Breast epithelium (tissue), 4 donors: ENCODE data around the gene CPA1. TPM values are rescaled to one million over a fixed set of nuclear protein-coding genes. Genes with fewer than 3 reads are reported as not detected.
A peak's percentile ranks its signal among the peaks of the same experiment; 100 is the strongest.

Source experiments
- DNase-seq, 2 donors: peaks; one replicate each; pipeline ENCODE4 v3.0.0-alpha.2; 2019; ENCODE audit warnings: low spot score in 2 of 2
- H3K27ac ChIP-seq, 2 donors: fragments of 200-600 bp; sonication (generic) in 1 of 2; one replicate each; pipeline ENCODE4 v1.5.1; 2016 to 2019; ENCODE audit warnings: mild to moderate bottlenecking in 1 of 2
- H3K27me3 ChIP-seq, 2 donors: fragments of 200-600 bp; sonication (generic) in 1 of 2; one replicate each; pipeline versions ENCODE4 v1.5.1 to v1.6.0; 2017 to 2019; ENCODE audit warnings: control low read depth in 1 of 2, mild to moderate bottlenecking in 1 of 2
- H3K36me3 ChIP-seq: fragments of 200-600 bp; one replicate; pipeline ENCODE4 v1.5.1; 2019
- H3K4me1 ChIP-seq, 2 donors: fragments of 200-600 bp; sonication (generic); one replicate each; pipeline ENCODE4 v1.5.1; 2016 to 2019; ENCODE audit warnings: control low read depth in 1 of 2
- H3K4me3 ChIP-seq, 3 donors: fragments of 200-600 bp; sonication (generic); 1 replicate in 2 of 3; 2 replicates in 1 of 3; pipeline ENCODE4 v1.5.1; 2016 to 2019; ENCODE audit warnings: mild to moderate bottlenecking in 3 of 3, moderate library complexity in 2 of 3
- H3K9me3 ChIP-seq, 2 donors: fragments of 200-600 bp; sonication (generic) in 1 of 2; one replicate each; pipeline ENCODE4 v1.5.1; 2016 to 2019; ENCODE audit warnings: control low read depth in 1 of 2
- POLR2A ChIP-seq: fragments of 450-650 bp; IDR thresholded peaks from one replicate; pipeline ENCODE4 v1.6.1; 2016; ENCODE audit warnings: antibody characterized with exemption, mild to moderate bottlenecking, moderate library complexity
- POLR2AphosphoS5 ChIP-seq, 3 donors: sonication (generic); formaldehyde crosslinking; IDR thresholded peaks; one replicate each; pipeline ENCODE4 v1.6.1; 2017; ENCODE audit warnings: antibody characterized with exemption in 3 of 3
- intact Hi-C: fragments of 100-400 bp; cut with DNase I; formaldehyde crosslinking; loops from one replicate; pipeline ENCODE4 v1.15.1; 2023; ENCODE audit warnings: low total_unique reads
- total RNA-seq, 3 donors: library from RNA; depleted of rRNA; stranded (reverse); fragments of >200 nt; gene quantifications; one replicate each; pipeline ENCODE4 v1.1.0, GENCODE V29; 2016
- TF ChIP-seq, protein P1 (sequence below), 3 donors: fragments of 450-650 bp; IDR thresholded peaks; one replicate each; pipeline ENCODE4 v1.5.1; 2016 to 2017; ENCODE audit warnings: antibody characterized with exemption in 3 of 3, mild to moderate bottlenecking in 3 of 3, moderate library complexity in 3 of 3

CPA1 gene
- total RNA-seq, 3 donors from 2014 or later: 0.73 to 0.96 TPM; not detected in 1

DNA sequence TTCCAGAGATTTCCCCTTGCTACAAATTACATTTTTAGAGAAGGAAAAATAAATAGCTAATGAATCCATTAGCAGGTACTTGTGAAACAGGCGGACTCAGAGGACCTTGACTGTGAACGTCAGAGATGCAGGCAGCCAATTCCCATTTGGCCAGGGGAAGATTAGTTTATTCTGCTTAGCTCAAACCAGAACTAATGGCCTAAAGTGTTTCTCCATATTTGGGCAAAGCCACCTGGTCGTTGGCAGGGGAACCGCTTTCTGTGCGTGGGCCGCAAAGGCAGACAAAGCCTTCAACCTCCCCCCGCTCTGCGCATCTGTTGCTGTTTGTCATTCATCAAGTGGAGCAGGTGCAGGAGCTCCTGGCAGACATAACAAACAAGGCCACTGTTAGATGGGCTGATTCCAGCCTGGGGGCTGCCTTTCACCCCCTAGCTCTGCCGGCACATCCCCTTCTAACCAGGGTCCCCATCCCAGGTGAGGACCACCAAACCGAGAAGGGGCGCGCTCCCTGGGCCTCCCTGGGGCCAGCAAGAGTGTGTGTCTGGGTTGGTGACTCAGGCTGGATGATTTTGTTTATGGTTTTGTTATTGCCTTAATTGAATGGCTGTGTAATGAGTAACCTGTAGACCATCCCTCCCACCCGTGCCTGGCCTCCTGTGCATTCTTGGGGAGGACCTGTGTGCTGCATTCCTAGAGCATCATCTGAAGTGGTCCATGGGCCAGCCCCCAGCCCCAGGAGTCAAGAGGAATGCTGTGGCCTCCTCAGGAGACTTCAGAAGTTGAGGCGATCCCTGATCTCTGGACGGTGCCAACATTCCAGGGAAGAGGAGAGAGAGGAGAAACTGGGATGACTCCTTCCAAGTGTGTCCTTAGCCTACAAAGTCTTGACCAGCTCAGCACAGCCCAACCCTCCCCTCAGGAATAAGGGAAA, 14.5 kb upstream of the CPA1 start:
- TF ChIP-seq POLR2AphosphoS5 (IDR thresholded peaks at IDR 0.05): no peak
- no peak for TF ChIP-seq POLR2A
- TF ChIP-seq, protein P1, sequence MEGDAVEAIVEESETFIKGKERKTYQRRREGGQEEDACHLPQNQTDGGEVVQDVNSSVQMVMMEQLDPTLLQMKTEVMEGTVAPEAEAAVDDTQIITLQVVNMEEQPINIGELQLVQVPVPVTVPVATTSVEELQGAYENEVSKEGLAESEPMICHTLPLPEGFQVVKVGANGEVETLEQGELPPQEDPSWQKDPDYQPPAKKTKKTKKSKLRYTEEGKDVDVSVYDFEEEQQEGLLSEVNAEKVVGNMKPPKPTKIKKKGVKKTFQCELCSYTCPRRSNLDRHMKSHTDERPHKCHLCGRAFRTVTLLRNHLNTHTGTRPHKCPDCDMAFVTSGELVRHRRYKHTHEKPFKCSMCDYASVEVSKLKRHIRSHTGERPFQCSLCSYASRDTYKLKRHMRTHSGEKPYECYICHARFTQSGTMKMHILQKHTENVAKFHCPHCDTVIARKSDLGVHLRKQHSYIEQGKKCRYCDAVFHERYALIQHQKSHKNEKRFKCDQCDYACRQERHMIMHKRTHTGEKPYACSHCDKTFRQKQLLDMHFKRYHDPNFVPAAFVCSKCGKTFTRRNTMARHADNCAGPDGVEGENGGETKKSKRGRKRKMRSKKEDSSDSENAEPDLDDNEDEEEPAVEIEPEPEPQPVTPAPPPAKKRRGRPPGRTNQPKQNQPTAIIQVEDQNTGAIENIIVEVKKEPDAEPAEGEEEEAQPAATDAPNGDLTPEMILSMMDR (IDR thresholded peaks at IDR 0.05): no peak
- Histone ChIP-seq H3K4me3 (no peak overlapping the region), H3K27ac (peak overlapping the region in 1 of 2 donors; percentile 40), H3K9me3 (no peaks in the 10 kb centered on the region), H3K36me3 (no peaks in the 10 kb centered on the region), H3K4me1 (peaks cover 6 to 15% of the 10 kb centered on the region in 2 donors), H3K27me3 (no peaks in the 10 kb centered on the region)
- peak in 1 of 2 donors; percentile 73 for DNase-seq
- intact Hi-C loops: no loop called here

DNA sequence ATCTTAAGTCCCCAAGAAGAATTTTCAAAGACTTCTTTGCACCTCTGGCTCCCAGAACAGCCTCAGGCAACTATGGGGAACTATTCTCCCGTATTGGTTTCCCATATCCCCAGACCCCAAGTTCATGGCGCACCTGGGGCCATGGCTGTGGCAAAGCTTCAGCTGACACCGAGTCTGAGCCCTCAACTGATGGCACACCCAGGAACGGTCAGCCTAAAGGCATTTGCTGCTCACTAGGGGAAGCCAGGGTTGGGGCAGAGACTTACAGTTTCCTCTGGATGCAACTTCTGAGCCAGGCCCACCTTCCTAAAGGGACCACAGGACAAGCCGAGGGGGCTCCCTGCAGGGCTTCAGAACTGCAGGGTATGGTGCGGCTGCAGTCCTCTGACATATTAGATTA, 13.7 kb upstream of the CPA1 start:
- Histone ChIP-seq H3K4me1 (peaks cover 6 to 19% of the 10 kb centered on the region in 2 donors), H3K27me3 (no peaks in the 10 kb centered on the region), H3K36me3 (no peaks in the 10 kb centered on the region), H3K27ac (peak overlapping the region in 1 of 2 donors; percentile 40), H3K9me3 (no peaks in the 10 kb centered on the region), H3K4me3 (no peak overlapping the region)
- no peak for DNase-seq
- intact Hi-C loops: no loop called here
- no peak for TF ChIP-seq POLR2AphosphoS5 (IDR thresholded peaks at IDR 0.05)
- TF ChIP-seq POLR2A: no peak
- TF ChIP-seq, protein P1 (IDR thresholded peaks at IDR 0.05): no peak

DNA sequence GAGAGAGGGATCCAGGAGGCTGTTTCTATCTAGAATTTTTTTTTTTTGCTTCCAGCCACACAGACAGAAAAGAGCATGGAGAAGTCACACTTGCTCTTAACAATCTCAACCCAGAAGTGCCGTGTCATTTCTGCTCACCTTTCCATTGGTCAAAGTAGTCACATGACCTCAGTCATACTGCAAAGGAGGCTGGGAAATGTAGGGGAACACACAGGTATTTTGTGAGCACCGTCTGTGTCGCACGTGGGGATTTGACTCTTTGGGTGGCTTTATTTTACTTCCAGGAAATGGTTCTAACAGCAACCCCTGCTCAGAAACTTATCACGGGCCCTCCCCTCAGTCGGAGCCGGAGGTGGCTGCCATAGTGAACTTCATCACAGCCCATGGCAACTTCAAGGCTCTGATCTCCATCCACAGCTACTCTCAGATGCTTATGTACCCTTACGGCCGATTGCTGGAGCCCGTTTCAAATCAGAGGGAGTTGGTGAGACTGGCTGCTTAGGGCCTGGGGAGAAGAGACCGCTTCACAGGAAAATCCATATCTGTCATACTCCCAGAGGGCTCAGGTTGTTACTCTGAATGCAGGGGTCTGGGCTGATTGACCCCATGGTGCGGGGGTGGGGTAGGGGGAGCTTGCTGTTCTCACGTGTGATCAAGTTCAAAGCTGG, 13.1 kb upstream of the CPA1 start:
- intact Hi-C loops: no loop called here
- no peak overlapping the region for H3K4me3 ChIP-seq
- peaks cover 6 to 19% of the 10 kb centered on the region in 2 donors for H3K4me1 ChIP-seq

GRCh38 chr7:130367836-130368746, 12.2 kb upstream of the CPA1 start:
- Histone ChIP-seq H3K4me3 (no peak overlapping the region), H3K4me1 (peaks cover 6 to 27% of the 10 kb centered on the region in 2 donors), H3K27me3 (no peaks in the 10 kb centered on the region), H3K36me3 (no peaks in the 10 kb centered on the region), H3K9me3 (no peaks in the 10 kb centered on the region), H3K27ac (peak overlapping the region in 1 of 2 donors; percentile 78)
- TF ChIP-seq, protein P1 (IDR thresholded peaks at IDR 0.05): no peak
- TF ChIP-seq POLR2AphosphoS5 (IDR thresholded peaks at IDR 0.05) (no peak), POLR2A (no peak)
- intact Hi-C loops: no loop called here
- DNase-seq: no peak

More for the DNA sequence above, 13.1 kb upstream of the CPA1 start:
- TF ChIP-seq POLR2A: no peak
- TF ChIP-seq, protein P1 (IDR thresholded peaks at IDR 0.05): no peak
- TF ChIP-seq POLR2AphosphoS5 (IDR thresholded peaks at IDR 0.05): no peak
- no peaks in the 10 kb centered on the region for H3K36me3 ChIP-seq
- H3K27me3 ChIP-seq: no peaks in the 10 kb centered on the region
- no peaks in the 10 kb centered on the region for H3K9me3 ChIP-seq
- no peak for DNase-seq
- no peak overlapping the region for H3K27ac ChIP-seq
